SK-N-SH (cell line): Measurements from ENCODE around the gene GAMT.

Experiments
- EZH2phosphoT487 ChIP-seq: fragments of 200-600 bp; sonication (generic); IDR thresholded peaks from 2 replicates; pipeline ENCODE4 v1.6.1; 2017; ENCODE audit warnings: low read depth, mixed run types, mild to moderate bottlenecking, antibody characterized with exemption, moderate library complexity, borderline replicate concordance
- FOXM1 ChIP-seq: IDR thresholded peaks from 2 replicates; pipeline ENCODE4 v1.4.0; 2012; ENCODE audit warnings: low read depth, mild to moderate bottlenecking
- GABPA ChIP-seq: IDR thresholded peaks from 2 replicates; pipeline ENCODE4 v1.4.0; 2012; ENCODE audit warnings: low read depth, mild to moderate bottlenecking
- RAD21 ChIP-seq: IDR thresholded peaks from 2 replicates; pipeline ENCODE4 v1.6.1; 2012; ENCODE audit warnings: mild to moderate bottlenecking, low read length
- SMC3 ChIP-seq: IDR thresholded peaks from 2 replicates; pipeline ENCODE4 v1.6.1; 2012; ENCODE audit warnings: low read depth, low read length, improper control_type of control experiment
- YY1 ChIP-seq: IDR thresholded peaks from 2 replicates; pipeline ENCODE4 v1.4.0; 2012; ENCODE audit warnings: low read depth, mild to moderate bottlenecking
- TF ChIP-seq, protein P1 (sequence below): fragments of 200-600 bp; sonication (generic); IDR thresholded peaks from 2 replicates; pipeline ENCODE4 v1.6.1; 2017; ENCODE audit warnings: antibody characterized with exemption, mild to moderate bottlenecking, moderate library complexity
- TF ChIP-seq, protein P2 (sequence below): fragments of 150-350 bp; IDR thresholded peaks from 2 replicates; pipeline ENCODE4 v1.6.1; 2017; ENCODE audit warnings: antibody characterized with exemption, low read length, low read depth, borderline replicate concordance
- TF ChIP-seq, protein P3 (sequence below): IDR thresholded peaks from 2 replicates; pipeline ENCODE4 v1.4.0; 2012; ENCODE audit warnings: low read depth

DNA sequence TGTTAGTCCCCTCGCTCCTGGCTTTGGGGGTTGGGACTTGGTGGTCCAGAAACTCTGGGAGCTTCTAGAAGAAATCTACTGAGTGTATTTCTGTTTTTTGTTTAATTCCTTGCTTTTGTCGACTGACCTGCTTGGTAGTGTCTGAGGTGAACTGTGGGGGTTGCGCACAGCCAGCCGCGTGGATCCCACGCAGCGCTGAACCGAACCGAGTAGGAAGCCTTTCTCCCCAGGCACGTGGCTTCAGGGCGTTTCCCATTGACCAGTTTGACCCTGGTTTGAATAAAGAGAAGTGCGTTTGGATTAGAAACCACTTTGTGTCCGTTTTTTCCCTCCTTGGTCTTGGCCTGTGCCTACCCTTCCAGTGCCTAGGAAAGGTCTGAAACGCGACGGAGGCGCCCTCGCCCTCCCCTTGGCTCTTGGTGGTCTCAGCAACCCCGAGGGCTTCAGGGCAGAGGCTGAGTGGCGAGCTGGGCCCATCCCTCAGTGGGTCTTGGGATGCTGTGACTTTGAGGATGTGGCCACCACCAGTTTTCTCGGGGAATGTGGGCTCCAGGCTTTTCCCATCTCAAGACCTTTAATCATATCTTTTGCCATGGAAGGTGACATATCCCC, 34.1 kb upstream of the GAMT start:
- TF ChIP-seq EZH2phosphoT487, result no peak
- no peak for TF ChIP-seq RAD21
- TF ChIP-seq, protein P1, sequence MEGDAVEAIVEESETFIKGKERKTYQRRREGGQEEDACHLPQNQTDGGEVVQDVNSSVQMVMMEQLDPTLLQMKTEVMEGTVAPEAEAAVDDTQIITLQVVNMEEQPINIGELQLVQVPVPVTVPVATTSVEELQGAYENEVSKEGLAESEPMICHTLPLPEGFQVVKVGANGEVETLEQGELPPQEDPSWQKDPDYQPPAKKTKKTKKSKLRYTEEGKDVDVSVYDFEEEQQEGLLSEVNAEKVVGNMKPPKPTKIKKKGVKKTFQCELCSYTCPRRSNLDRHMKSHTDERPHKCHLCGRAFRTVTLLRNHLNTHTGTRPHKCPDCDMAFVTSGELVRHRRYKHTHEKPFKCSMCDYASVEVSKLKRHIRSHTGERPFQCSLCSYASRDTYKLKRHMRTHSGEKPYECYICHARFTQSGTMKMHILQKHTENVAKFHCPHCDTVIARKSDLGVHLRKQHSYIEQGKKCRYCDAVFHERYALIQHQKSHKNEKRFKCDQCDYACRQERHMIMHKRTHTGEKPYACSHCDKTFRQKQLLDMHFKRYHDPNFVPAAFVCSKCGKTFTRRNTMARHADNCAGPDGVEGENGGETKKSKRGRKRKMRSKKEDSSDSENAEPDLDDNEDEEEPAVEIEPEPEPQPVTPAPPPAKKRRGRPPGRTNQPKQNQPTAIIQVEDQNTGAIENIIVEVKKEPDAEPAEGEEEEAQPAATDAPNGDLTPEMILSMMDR, result no peak
- no peak for TF ChIP-seq YY1
- TF ChIP-seq SMC3, result no peak
- TF ChIP-seq, protein P2, sequence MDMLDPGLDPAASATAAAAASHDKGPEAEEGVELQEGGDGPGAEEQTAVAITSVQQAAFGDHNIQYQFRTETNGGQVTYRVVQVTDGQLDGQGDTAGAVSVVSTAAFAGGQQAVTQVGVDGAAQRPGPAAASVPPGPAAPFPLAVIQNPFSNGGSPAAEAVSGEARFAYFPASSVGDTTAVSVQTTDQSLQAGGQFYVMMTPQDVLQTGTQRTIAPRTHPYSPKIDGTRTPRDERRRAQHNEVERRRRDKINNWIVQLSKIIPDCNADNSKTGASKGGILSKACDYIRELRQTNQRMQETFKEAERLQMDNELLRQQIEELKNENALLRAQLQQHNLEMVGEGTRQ, result no peak
- no peak for TF ChIP-seq FOXM1
- TF ChIP-seq, protein P3, sequence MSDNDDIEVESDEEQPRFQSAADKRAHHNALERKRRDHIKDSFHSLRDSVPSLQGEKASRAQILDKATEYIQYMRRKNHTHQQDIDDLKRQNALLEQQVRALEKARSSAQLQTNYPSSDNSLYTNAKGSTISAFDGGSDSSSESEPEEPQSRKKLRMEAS, result no peak
- TF ChIP-seq GABPA, result no peak
